HCT116 (cell line): ENCODE data around the gene KSR2.
"Not testable (repeated sequence)": the region's sequence is repeated elsewhere in the genome, so short reads cannot be mapped to it uniquely, and the experiment has no call there.

Experiments used
- CBX3 ChIP-seq: IDR thresholded peaks from 2 replicates; pipeline ENCODE4 v1.6.1; 2012; ENCODE audit warnings: low read depth
- EGR1 ChIP-seq: IDR thresholded peaks from 2 replicates; pipeline ENCODE4 v1.6.1; 2012; ENCODE audit warnings: low read depth
- ELF1 ChIP-seq: IDR thresholded peaks from 2 replicates; pipeline ENCODE4 v1.6.1; 2012; ENCODE audit warnings: low read depth, borderline replicate concordance
- EZH2 ChIP-seq: fragments of 200-600 bp; sonication (generic); IDR thresholded peaks from 2 replicates; pipeline ENCODE4 v1.6.1; 2017; ENCODE audit warnings: antibody characterized with exemption, mixed run types
- EZH2phosphoT487 ChIP-seq: fragments of 200-600 bp; IDR thresholded peaks from 2 replicates; pipeline ENCODE4 v1.6.1; 2018; ENCODE audit warnings: antibody characterized with exemption, borderline replicate concordance
- JUND ChIP-seq: IDR thresholded peaks from 2 replicates; pipeline ENCODE4 v1.6.1; 2012
- POLR2A ChIP-seq: IDR thresholded peaks from 2 replicates; pipeline ENCODE4 v1.7.0; 2011; ENCODE audit warnings: borderline replicate concordance; ENCODE audit not compliant: insufficient read depth, insufficient read length; ENCODE audit errors: extremely low read depth
- POLR2AphosphoS5 ChIP-seq: IDR thresholded peaks from 2 replicates; pipeline ENCODE4 v1.6.1; 2011; ENCODE audit warnings: mild to moderate bottlenecking, low read depth, low read length, moderate library complexity
- RAD21 ChIP-seq: IDR thresholded peaks from 2 replicates; pipeline ENCODE4 v1.6.1; 2012; ENCODE audit warnings: low read depth, mild to moderate bottlenecking
- SP1 ChIP-seq: IDR thresholded peaks from 2 replicates; pipeline ENCODE4 v1.6.1; 2012; ENCODE audit warnings: low read depth
- TCF7L2 ChIP-seq: IDR thresholded peaks from 2 replicates; pipeline ENCODE4 v1.7.0; 2011; ENCODE audit warnings: borderline replicate concordance, inconsistent platforms; ENCODE audit not compliant: insufficient read depth, insufficient read length; ENCODE audit errors: extremely low read depth
- YY1 ChIP-seq: IDR thresholded peaks from 2 replicates; pipeline ENCODE4 v1.6.1; 2011; ENCODE audit warnings: low read length, low read depth, moderate library complexity, mild to moderate bottlenecking; ENCODE audit not compliant: insufficient replicate concordance; ENCODE audit errors: extremely low read depth
- TF ChIP-seq, protein P1 (sequence below), 3 experiments: fragments of 200-600 bp in 1 of 3; sonication (generic) in 1 of 3; IDR thresholded peaks in 2 of 3; conservative IDR thresholded peaks in 1 of 3; 2 replicates each; pipeline ENCODE4 v1.5.1; 2012 to 2017; ENCODE audit warnings: low read depth in 2 of 3, low read length in 2 of 3, antibody characterized with exemption in 1 of 3, borderline replicate concordance in 1 of 3, control low read depth in 1 of 3, mild to moderate bottlenecking in 1 of 3, mixed read lengths in 1 of 3, mixed run types in 1 of 3, moderate library complexity in 1 of 3; ENCODE audit not compliant: insufficient read depth in 1 of 3
- TF ChIP-seq, protein P2 (sequence below): IDR thresholded peaks from 2 replicates; pipeline ENCODE4 v1.6.1; 2012

DNA sequence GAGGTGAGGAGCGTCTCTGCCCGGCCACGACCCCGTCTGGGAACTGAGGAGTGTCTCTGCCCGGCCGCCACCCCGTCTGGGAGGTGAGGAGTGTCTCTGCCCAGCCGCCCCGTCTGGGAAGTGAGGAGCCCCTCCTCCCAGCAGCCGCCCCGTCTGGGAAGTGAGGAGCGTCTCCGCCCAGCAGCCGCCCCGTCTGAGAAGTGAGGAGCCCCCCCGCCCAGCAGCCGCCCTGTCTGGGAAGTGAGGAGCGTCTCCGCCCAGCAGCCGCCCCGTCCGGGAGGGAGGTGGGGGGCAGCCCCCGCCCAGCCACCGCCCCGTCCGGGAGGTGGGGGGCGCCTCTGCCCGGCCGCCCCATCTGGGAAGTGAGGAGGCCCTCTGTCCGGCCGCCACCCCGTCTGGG lies 237.7 kb downstream of the KSR2 start:
- TF ChIP-seq, protein P1, sequence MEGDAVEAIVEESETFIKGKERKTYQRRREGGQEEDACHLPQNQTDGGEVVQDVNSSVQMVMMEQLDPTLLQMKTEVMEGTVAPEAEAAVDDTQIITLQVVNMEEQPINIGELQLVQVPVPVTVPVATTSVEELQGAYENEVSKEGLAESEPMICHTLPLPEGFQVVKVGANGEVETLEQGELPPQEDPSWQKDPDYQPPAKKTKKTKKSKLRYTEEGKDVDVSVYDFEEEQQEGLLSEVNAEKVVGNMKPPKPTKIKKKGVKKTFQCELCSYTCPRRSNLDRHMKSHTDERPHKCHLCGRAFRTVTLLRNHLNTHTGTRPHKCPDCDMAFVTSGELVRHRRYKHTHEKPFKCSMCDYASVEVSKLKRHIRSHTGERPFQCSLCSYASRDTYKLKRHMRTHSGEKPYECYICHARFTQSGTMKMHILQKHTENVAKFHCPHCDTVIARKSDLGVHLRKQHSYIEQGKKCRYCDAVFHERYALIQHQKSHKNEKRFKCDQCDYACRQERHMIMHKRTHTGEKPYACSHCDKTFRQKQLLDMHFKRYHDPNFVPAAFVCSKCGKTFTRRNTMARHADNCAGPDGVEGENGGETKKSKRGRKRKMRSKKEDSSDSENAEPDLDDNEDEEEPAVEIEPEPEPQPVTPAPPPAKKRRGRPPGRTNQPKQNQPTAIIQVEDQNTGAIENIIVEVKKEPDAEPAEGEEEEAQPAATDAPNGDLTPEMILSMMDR (IDR thresholded peaks at IDR 0.05 in 2 of 3, conservative IDR thresholded peaks at IDR 0.05 in 1 of 3; ENCODE audit: borderline replicate concordance in 1 of 3, insufficient read depth in 1 of 3, low read depth in 2 of 3, low read length in 2 of 3): not testable (repeated sequence)
- TF ChIP-seq POLR2AphosphoS5, EZH2, POLR2A, EZH2phosphoT487, RAD21, SP1, YY1, TCF7L2, ELF1, EGR1, CBX3, JUND: not testable (repeated sequence)
- TF ChIP-seq, protein P2, sequence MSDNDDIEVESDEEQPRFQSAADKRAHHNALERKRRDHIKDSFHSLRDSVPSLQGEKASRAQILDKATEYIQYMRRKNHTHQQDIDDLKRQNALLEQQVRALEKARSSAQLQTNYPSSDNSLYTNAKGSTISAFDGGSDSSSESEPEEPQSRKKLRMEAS: not testable (repeated sequence)
